ENCODE data around the gene DUXB.

The DUXB gene

GRCh38 chr16:75660321-75660720, 40.9 kb downstream of the DUXB start:
- DNase-seq: no peak

- no peak for DNase-seq
These were observed 43.1 kb downstream of the DUXB start for GRCh38 chr16:75658175-75658574.

DNA sequence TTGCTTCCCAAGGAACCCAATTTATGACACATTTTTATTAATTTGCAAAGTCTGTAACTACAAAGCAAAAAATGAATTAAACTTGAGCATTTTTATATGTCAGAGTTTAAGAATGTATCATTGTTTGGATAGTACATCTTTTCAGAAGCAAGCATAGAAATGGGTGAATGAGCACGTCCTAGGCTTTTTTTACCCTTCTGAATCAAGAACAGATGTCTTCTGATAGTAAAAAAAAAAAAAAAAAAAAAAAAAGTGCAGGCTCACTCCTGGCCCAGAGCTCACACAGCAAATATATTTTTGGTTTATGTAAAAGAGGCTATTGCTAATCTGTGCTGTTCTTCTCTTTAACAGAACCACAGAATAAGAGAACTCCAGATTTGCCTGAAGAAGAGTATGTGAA, 47.3 kb downstream of the DUXB start:
- DNase-seq: no peak

GRCh38 chr16:75648265-75649076, 52.8 kb downstream of the DUXB start:
- peak; percentile 40 for DNase-seq

GRCh38 chr16:75647492-75648264, 53.6 kb downstream of the DUXB start, which contains the start of the genes KARS1 and TERF2IP:
TSS of gene KARS1 (minus strand) at chr16:75647665. CDS start at chr16:75647639, 26 bp downstream.
TSS of gene TERF2IP (plus strand) at chr16:75647773. CDS start at chr16:75647883, 110 bp downstream.
- DNase-seq: peak; percentile 55

GRCh38 chr16:75647112-75647491, 54.2 kb downstream of the DUXB start:
- no peak for DNase-seq

GRCh38 chr16:75644240-75645012, 56.8 kb downstream of the DUXB start:
- no peak for DNase-seq
